Measurements from ENCODE around the gene ARSI.

DNA sequence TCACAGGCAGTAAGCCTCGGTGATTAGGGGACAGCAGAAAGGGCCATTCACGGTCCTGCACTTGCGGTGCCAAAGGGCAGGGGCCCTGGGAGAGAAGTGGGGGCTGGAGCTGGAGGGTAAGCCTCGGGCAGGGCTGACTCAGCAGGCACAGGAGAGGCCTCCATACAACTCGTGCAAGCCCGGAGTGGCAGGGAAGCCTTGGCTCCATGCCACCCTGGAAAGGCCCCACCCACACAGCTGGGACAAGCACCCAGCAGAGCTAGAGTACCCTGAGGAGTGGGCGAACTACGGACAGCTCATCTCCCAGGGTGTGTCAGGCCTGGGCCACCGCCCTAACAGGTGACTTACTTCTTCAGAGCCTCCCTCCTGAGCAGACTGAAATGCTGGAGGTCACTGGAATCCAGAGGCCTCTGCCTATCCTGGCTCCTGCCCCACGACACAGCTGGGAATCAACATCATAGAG, 7.5 kb downstream of the ARSI start:
- TF ChIP-seq ARNTL (CRISPR knock-in tag; IDR thresholded peaks at IDR 0.05; ENCODE audit: borderline replicate concordance, low read depth) (no peak), CSDC2 (CRISPR knock-in tag; IDR thresholded peaks at IDR 0.05) (no peak), ZFP30 (CRISPR knock-in tag; IDR thresholded peaks at IDR 0.05) (no peak), ZC3H10 (CRISPR knock-in tag; IDR thresholded peaks at IDR 0.05) (no peak), ZFP3 (CRISPR knock-in tag; IDR thresholded peaks at IDR 0.05) (no peak), ISL1 (CRISPR knock-in tag; IDR thresholded peaks at IDR 0.05) (no peak), ESRRG (CRISPR knock-in tag; IDR thresholded peaks at IDR 0.05) (no peak), RARB (CRISPR knock-in tag; IDR thresholded peaks at IDR 0.05) (no peak)
- TF ChIP-seq, protein P1, sequence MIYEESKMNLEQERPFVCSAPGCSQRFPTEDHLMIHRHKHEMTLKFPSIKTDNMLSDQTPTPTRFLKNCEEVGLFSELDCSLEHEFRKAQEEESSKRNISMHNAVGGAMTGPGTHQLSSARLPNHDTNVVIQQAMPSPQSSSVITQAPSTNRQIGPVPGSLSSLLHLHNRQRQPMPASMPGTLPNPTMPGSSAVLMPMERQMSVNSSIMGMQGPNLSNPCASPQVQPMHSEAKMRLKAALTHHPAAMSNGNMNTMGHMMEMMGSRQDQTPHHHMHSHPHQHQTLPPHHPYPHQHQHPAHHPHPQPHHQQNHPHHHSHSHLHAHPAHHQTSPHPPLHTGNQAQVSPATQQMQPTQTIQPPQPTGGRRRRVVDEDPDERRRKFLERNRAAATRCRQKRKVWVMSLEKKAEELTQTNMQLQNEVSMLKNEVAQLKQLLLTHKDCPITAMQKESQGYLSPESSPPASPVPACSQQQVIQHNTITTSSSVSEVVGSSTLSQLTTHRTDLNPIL (CRISPR knock-in tag; IDR thresholded peaks at IDR 0.05; ENCODE audit: low read depth) = no peak
- TF ChIP-seq, protein P2, sequence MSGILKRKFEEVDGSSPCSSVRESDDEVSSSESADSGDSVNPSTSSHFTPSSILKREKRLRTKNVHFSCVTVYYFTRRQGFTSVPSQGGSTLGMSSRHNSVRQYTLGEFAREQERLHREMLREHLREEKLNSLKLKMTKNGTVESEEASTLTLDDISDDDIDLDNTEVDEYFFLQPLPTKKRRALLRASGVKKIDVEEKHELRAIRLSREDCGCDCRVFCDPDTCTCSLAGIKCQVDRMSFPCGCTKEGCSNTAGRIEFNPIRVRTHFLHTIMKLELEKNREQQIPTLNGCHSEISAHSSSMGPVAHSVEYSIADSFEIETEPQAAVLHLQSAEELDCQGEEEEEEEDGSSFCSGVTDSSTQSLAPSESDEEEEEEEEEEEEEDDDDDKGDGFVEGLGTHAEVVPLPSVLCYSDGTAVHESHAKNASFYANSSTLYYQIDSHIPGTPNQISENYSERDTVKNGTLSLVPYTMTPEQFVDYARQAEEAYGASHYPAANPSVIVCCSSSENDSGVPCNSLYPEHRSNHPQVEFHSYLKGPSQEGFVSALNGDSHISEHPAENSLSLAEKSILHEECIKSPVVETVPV (CRISPR knock-in tag; IDR thresholded peaks at IDR 0.05) = no peak
